HG03039 (cell line): Measurements from ENCODE around the gene WNT5B.

Source experiments
- ATAC-seq: cut with Tn5 transposase; IDR thresholded peaks from one replicate; pipeline ENCODE4 v1.9.1; 2021; ENCODE audit warnings: mild to moderate bottlenecking, moderate library complexity; ENCODE audit not compliant: unreplicated experiment

Gene WNT5B

GRCh38 chr12:1629338-1630132, 504 bp downstream of the WNT5B start:
- no peak for ATAC-seq

- ATAC-seq = no peak
Measured at GRCh38 chr12:1630133-1630826, 1.2 kb downstream of the WNT5B start.

DNA sequence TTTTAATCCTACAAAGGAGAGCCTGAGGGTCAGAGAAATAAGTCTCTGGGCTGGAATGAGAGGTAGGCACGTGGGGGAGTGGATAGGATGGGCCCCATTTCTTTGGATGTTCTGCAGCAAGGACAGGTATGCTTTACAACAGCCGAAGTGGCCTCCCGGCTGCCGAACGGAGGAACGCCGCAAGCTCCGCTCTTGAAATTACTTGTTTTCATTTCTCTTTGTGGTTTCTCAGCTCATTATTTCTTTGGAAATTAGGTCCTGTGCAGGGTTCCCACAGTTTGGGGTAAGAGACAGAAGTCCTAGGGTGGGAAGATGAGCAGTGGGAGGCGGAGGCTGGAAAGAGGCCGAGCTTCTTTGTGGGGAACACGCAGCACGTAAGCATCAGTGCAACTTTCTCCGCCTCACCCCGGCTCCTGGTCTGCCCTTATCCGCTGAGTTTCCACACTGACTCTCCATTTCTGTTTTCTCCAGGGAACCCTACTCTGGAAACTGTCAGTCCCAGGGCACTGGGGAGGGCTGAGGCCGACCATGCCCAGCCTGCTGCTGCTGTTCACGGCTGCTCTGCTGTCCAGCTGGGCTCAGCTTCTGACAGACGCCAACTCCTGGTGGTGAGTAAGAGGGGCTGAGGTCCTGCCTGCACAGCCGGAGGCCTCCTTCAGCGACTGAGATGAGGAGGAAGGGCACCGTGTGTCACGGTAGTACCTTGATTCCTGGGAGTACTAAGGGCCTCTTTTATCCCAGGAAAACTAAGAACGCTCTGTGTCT, 2.0 kb downstream of the WNT5B start:
- ATAC-seq = no peak

DNA sequence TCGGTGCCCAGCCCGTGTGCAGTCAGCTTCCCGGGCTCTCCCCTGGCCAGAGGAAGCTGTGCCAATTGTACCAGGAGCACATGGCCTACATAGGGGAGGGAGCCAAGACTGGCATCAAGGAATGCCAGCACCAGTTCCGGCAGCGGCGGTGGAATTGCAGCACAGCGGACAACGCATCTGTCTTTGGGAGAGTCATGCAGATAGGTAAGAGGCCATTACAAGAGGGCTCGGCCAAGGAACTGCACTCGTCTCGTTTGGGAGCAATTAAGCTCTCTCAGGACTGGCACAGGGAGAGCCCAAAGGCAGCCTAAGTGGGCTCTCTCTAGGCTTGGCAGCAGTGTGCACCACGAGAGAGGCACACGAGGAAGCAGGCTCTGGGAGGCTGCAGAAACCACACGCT, 3.7 kb downstream of the WNT5B start:
- no peak for ATAC-seq

- ATAC-seq = no peak
Measured at GRCh38 chr12:1633459-1633858, 4.4 kb downstream of the WNT5B start.

GRCh38 chr12:1634149-1634548, 5.1 kb downstream of the WNT5B start:
- ATAC-seq = no peak

DNA sequence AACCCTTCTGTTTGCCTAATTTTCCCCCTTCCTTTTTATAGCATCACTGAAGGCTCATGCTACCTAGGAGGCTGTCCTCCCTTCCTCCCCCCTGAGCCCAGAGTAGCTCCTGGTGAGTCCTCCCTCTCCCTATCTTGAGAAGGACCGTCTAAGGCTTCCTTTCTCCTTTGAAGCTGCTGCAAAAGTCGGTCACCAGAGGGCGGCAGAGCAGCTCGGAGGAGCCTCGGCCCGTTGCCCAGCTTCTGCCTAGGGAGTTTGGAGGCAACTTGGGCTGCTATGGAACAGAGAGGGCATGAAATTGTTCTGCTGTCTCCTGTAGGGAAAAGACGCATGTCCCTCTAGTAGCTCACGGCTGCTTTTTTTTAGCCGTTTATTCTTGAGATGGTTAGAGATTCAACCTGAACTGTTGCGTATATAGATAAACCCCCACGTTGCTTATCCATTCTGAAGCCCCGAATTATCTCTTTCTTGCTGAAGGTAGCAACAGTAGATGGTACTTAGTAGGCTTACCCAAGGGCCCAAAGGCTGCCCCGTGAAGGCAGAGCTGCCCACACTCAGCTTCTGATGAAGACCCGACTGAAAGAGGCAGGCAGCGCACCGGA, 5.7 kb downstream of the WNT5B start:
- no peak for ATAC-seq

DNA sequence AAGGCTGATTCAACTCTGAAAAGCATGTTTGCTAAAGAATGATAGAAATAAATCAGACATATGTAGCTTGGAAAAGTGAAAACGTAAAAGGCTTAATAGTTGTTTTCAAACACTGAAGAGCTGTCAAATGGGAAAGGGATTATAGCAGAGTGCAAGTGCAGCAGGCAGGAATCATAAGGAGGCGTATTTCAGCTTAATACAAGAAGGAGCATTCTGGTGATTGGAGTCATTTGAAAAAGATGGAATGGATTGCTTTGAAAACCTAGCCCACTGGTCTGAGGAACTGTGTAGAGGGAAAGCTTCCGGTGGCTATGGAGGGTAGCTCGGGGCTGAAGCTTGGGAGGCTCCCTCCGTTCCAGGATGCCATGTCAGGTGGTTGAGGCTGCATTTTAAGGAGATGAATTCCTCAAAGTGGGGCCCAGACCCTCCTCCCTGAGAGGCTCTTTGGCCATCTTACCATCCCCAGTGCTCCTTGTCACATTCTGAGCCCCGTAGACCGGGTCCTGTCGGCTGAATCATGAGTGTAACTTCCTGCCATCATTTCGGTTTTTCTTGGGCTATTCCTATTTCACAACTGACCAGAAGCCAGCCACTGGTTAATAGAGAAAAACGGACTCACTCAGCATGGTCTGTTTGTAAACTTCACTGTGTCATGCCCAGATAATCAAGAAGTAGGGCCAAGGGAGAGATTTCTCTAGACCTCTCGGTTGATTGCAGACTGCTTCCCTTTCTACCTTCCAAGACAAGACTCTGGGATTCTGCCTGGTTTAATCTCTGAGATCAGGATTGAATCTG, 6.5 kb downstream of the WNT5B start:
- ATAC-seq = no peak

GRCh38 chr12:1638203-1638602, 9.2 kb downstream of the WNT5B start:
- no peak for ATAC-seq

DNA sequence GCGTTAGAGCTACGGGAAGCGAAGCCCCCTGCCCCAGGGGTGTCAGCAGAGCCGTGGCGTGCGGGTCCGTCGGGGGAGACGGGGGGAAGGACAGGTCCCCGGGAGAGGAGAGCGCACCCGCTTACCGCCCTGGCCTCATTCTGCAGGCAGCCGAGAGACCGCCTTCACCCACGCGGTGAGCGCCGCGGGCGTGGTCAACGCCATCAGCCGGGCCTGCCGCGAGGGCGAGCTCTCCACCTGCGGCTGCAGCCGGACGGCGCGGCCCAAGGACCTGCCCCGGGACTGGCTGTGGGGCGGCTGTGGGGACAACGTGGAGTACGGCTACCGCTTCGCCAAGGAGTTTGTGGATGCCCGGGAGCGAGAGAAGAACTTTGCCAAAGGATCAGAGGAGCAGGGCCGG, 10.5 kb downstream of the WNT5B start:
- no peak for ATAC-seq

GRCh38 chr12:1640328-1641234, 11.6 kb downstream of the WNT5B start:
- ATAC-seq = no peak

DNA sequence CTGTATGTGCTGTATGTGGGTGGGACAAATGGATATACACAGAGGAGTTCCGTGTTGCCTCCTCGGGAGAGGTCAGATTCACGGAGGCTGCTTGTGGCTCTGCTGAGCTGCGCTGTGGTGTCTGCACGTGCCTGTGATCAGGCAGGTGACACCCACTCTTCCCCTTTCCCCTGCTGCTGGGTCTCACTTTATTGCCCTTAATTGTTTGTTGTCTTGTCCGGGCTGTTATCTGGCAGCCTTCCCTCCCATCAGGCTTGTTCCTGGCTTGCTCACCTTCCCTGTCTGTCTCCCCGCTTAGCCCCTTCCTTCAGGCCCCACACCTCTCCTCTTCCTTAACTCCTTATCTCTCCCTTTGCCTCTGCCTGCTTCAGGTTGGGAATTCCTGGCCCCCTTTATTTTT, 13.5 kb downstream of the WNT5B start:
- no peak for ATAC-seq

DNA sequence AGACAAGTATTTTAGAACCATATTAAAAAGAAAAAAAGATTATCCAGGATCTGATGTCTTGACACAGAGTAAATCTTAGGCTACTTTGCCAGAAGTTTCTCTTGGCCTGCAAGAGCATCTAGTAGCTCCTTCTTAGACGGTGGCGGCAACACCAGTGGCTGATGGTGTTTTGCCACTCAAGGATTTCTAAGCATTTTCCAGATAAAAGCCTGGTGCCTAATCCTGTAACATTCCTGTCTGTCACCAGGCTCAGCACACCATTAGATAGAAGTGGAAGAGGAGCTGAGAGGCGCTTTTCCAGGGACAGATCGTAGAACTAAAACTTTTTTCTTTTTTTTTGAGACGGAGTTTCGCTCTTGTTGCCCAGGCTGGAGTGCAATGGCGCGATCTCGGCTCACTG, 14.0 kb downstream of the WNT5B start:
- ATAC-seq = no peak

DNA sequence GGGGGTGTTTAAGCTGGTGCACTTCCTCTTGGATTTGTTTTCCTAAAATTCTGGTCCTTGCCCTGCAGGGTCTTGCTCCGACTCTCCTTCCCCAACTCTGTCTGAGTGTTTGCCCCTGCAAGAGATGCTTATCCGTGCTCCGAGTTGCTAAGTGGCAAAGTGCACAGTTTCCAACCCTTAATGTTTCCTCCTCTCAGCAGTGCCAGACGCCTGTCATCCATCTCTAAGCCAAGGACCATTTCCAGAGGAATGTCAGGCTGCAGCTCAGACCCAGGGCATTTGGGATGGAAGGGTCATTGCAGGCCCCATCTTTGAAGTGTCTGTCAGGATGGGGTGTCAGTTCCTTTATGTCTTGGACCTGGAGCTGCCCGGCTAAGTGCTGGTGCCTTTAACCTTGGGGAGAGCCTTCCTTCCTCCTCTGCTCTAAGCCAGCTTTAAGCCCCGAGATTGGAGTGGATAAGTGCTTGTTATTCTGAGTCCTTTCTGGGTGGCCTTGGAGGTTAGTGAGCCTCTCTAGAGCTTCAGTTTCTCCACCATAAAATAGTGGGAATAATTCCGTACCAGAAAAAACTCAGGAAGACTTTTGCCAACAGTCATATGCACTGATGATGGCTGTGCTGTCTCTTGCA, 15.0 kb downstream of the WNT5B start:
- ATAC-seq = no peak

DNA sequence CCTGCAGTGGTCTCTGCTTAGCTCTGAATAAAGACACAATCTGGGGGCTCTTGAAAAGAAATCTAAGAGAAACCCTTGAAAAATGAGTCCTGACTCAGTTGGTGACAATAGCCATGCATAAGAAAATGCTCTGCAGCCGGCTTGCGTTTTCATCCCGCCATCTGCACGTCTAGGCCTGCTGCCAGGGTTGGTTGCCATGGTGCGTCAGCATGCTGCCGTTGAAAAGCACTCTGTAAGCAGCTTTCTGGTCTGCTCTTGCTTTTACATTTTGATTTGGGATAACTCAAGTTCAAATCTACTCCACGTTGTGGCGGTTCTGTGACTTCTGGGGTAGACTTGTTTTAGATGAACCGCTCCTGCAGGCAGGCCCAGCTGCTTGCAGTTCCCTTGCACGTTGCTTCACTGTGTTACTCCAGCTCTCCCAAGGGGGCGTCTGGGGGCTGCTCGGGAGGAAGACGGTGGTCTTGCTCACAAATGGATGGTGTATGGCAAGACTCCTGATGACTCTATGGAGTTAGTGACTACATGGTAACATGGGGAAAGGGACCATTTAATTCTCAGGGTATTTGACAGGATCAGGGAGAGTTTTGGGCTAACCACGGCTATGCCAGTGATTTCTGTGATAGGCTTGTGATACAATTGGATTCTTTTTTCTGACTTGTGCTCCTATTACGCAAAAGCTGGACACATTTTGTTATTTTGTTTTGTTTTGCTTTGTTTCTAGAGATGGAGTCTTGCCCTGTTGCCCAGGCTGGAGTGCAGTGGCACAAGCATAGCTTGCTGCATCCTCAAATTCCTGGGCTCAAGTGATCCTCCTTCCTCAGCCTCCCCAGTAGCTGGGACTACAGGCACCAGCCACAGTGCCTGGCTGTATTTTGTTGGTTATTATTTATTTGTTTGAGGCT, 15.8 kb downstream of the WNT5B start:
- no peak for ATAC-seq

DNA sequence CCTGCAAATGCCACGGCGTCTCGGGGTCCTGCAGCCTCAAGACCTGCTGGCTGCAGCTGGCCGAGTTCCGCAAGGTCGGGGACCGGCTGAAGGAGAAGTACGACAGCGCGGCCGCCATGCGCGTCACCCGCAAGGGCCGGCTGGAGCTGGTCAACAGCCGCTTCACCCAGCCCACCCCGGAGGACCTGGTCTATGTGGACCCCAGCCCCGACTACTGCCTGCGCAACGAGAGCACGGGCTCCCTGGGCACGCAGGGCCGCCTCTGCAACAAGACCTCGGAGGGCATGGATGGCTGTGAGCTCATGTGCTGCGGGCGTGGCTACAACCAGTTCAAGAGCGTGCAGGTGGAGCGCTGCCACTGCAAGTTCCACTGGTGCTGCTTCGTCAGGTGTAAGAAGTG, 16.8 kb downstream of the WNT5B start:
- no peak for ATAC-seq

- no peak for ATAC-seq
Measured at GRCh38 chr12:1646569-1647284, 17.7 kb downstream of the WNT5B start.
